Measurements from ENCODE around the gene TP73. TPM values are rescaled to one million over a fixed set of nuclear protein-coding genes. Genes with fewer than 3 reads are reported as not detected.

TP73 gene
- total and polyA plus RNA-seq, 2 donors (not counting 1 experiment from before 2014, with no cell fraction given): 1.2 to 2.4 TPM

GRCh38 chr1:3779912-3780416, 127.6 kb downstream of the TP73 start:
- intact Hi-C loops (cut with micrococcal nuclease): no loop called here
- 93% methylated on average over 18 of the region's 20 CpGs for WGBS (ENCODE audit: insufficient coverage)
- no peak overlapping the region for H3K9ac ChIP-seq (ENCODE audit: low read length)
- H3K4me3 Mint-ChIP-seq: no peak overlapping the region
- H2AFZ ChIP-seq (ENCODE audit: insufficient read depth, low read depth, low read length, poor library complexity, severe bottlenecking): no peak overlapping the region
- peak overlapping the region; percentile 41 for H3K27ac Mint-ChIP-seq
- H3K27me3 ChIP-seq (replicated peaks in 1 of 4; ENCODE audit: control extremely low read depth in 1 of 4, control insufficient read depth in 3 of 4, insufficient read depth in 4 of 4, low read length in 3 of 4): no peaks in the 10 kb centered on the region
- ATAC-seq (ENCODE audit: low read depth) (no peak), DNase-seq (no peak)
- ChIA-PET CTCF (no interaction called here), POLR2A (no interaction called here)
- no peaks in the 10 kb centered on the region for H3K27me3 Mint-ChIP-seq
- H3K4me3 ChIP-seq (ENCODE audit: control extremely low read depth in 1 of 5, extremely low read depth in 1 of 5, insufficient read depth in 1 of 5, low read depth in 2 of 5, low read length in 4 of 5): no peak overlapping the region
- H3K9me3 ChIP-seq (ENCODE audit: control extremely low read depth in 1 of 3, control insufficient read depth in 2 of 3, insufficient read depth in 1 of 3, low read length in 2 of 3): no peaks in the 10 kb centered on the region
- H3K9me3 Mint-ChIP-seq (ENCODE audit: insufficient read depth): no peaks in the 10 kb centered on the region
- H3K4me1 Mint-ChIP-seq: peaks cover 12% of the 10 kb centered on the region
- H3K36me3 ChIP-seq (replicated peaks in 1 of 2; ENCODE audit: control extremely low read depth in 1 of 2, control insufficient read depth in 1 of 2, extremely low read depth in 1 of 2, insufficient read depth in 2 of 2, low read length in 1 of 2): peaks cover 0 to 40% of the 10 kb centered on the region in 2 experiments
- H4K20me1 ChIP-seq (ENCODE audit: control insufficient read depth, insufficient read depth, low read length, poor library complexity, severe bottlenecking): no peaks in the 10 kb centered on the region
- no peak overlapping the region for H3K27ac ChIP-seq (ENCODE audit: low read length in 2 of 2)
- peaks cover 7 to 11% of the 10 kb centered on the region in 2 donors for H3K4me1 ChIP-seq (ENCODE audit: control insufficient read depth in 2 of 2, insufficient read depth in 2 of 2, low read length in 2 of 2)
- no peaks in the 10 kb centered on the region for H3K79me2 ChIP-seq (ENCODE audit: control insufficient read depth, insufficient read depth, low read length)
- no peak overlapping the region for H3K4me2 ChIP-seq (replicated peaks; ENCODE audit: low read depth, low read length, poor library complexity, severe bottlenecking)
- TF ChIP-seq EZH2 (IDR thresholded peaks at IDR 0.05; ENCODE audit: borderline replicate concordance, insufficient read depth, low read depth, low read length, poor library complexity, severe bottlenecking) (no peak), CTCF (IDR thresholded peaks at IDR 0.05) (no peak)

GRCh38 chr1:3780901-3781300, 128.6 kb downstream of the TP73 start:
- H3K27me3 ChIP-seq (replicated peaks in 1 of 4; ENCODE audit: control extremely low read depth in 1 of 4, control insufficient read depth in 3 of 4, insufficient read depth in 4 of 4, low read length in 3 of 4): no peaks in the 10 kb centered on the region
- peaks cover 0 to 1% of the 10 kb centered on the region in 2 donors for H3K4me1 ChIP-seq (ENCODE audit: control insufficient read depth in 2 of 2, insufficient read depth in 2 of 2, low read length in 2 of 2)
- H3K79me2 ChIP-seq (ENCODE audit: control insufficient read depth, insufficient read depth, low read length): no peaks in the 10 kb centered on the region
- H2AFZ ChIP-seq (ENCODE audit: insufficient read depth, low read depth, low read length, poor library complexity, severe bottlenecking): no peak overlapping the region
- POLR2A ChIA-PET: no interaction called here
- H3K4me3 ChIP-seq (ENCODE audit: control extremely low read depth in 1 of 5, extremely low read depth in 1 of 5, insufficient read depth in 1 of 5, low read depth in 2 of 5, low read length in 4 of 5): no peak overlapping the region
- Mint-ChIP-seq H3K4me3 (no peak overlapping the region), H3K27ac (no peak overlapping the region), H3K9me3 (ENCODE audit: insufficient read depth) (no peaks in the 10 kb centered on the region), H3K27me3 (no peaks in the 10 kb centered on the region), H3K4me1 (peaks cover 3% of the 10 kb centered on the region)
- no peaks in the 10 kb centered on the region for H4K20me1 ChIP-seq (ENCODE audit: control insufficient read depth, insufficient read depth, low read length, poor library complexity, severe bottlenecking)
- CTCF ChIA-PET: no interaction called here
- no peaks in the 10 kb centered on the region for H3K9me3 ChIP-seq (ENCODE audit: control extremely low read depth in 1 of 3, control insufficient read depth in 2 of 3, insufficient read depth in 1 of 3, low read length in 2 of 3)
- no peak overlapping the region for H3K9ac ChIP-seq (ENCODE audit: low read length)
- TF ChIP-seq CTCF (IDR thresholded peaks at IDR 0.05): no peak
- no peak for TF ChIP-seq EZH2 (IDR thresholded peaks at IDR 0.05; ENCODE audit: borderline replicate concordance, insufficient read depth, low read depth, low read length, poor library complexity, severe bottlenecking)
- over 99% methylated on average over 17 of the region's 21 CpGs for WGBS (ENCODE audit: insufficient coverage)
- H3K27ac ChIP-seq (ENCODE audit: low read length in 2 of 2): no peak overlapping the region
- no peak for ATAC-seq (ENCODE audit: low read depth)
- peaks cover 0 to 47% of the 10 kb centered on the region in 2 experiments for H3K36me3 ChIP-seq (replicated peaks in 1 of 2; ENCODE audit: control extremely low read depth in 1 of 2, control insufficient read depth in 1 of 2, extremely low read depth in 1 of 2, insufficient read depth in 2 of 2, low read length in 1 of 2)
- no peak overlapping the region for H3K4me2 ChIP-seq (replicated peaks; ENCODE audit: low read depth, low read length, poor library complexity, severe bottlenecking)
- intact Hi-C loops (cut with micrococcal nuclease): no loop called here
- no peak for DNase-seq

Data from B cell (primary cell).